Fibroblast of lung (primary cell): ENCODE data around the gene DSG2. TPM values are rescaled to one million over a fixed set of nuclear protein-coding genes. Genes with fewer than 3 reads are reported as not detected.
A peak's percentile ranks its signal among the peaks of the same experiment; 100 is the strongest.

Experiments
- DNase-seq, 2 donors: peaks; one replicate each; pipeline versions ENCODE4 v3.0.0 to v3.0.0-alpha.2; 2010; ENCODE audit warnings: low read depth in 2 of 2
- H2AFZ ChIP-seq: 2 replicates; pipeline ENCODE4 v1.5.1; 2012; ENCODE audit warnings: low read length, control low read depth, inconsistent platforms
- H3K27ac ChIP-seq: 2 replicates; pipeline ENCODE4 v1.5.1; 2011; ENCODE audit warnings: low read length, control low read depth; ENCODE audit not compliant: insufficient read depth
- H3K27me3 ChIP-seq: 2 replicates; pipeline ENCODE4 v1.5.1; 2011; ENCODE audit warnings: mild to moderate bottlenecking, low read length; ENCODE audit not compliant: control insufficient read depth, insufficient read depth
- H3K36me3 ChIP-seq: 2 replicates; pipeline ENCODE4 v1.5.1; 2011; ENCODE audit warnings: low read length; ENCODE audit not compliant: control insufficient read depth, insufficient read depth
- H3K4me1 ChIP-seq: 2 replicates; pipeline ENCODE4 v1.5.1; 2011; ENCODE audit warnings: low read length; ENCODE audit not compliant: control insufficient read depth, insufficient read depth; ENCODE audit errors: extremely low read depth
- H3K4me2 ChIP-seq: 2 replicates; pipeline ENCODE4 v1.5.1; 2011; ENCODE audit warnings: low read length, control low read depth; ENCODE audit not compliant: insufficient read depth; ENCODE audit errors: extremely low read depth
- H3K4me3 ChIP-seq, 4 experiments: fragments of 200-600 bp in 1 of 4; sonication (generic) in 1 of 4; replicated peaks in 1 of 4; 2 replicates each; pipeline ENCODE4 v1.5.1; 2011 to 2016; ENCODE audit warnings: low read length in 4 of 4, low read depth in 3 of 4, mild to moderate bottlenecking in 3 of 4, control low read depth in 2 of 4, inconsistent platforms in 1 of 4, mixed read lengths in 1 of 4; ENCODE audit not compliant: insufficient read depth in 1 of 4; ENCODE audit errors: control extremely low read depth in 1 of 4
- H3K79me2 ChIP-seq: 2 replicates; pipeline ENCODE4 v1.5.1; 2012; ENCODE audit warnings: mild to moderate bottlenecking, low read length, inconsistent platforms; ENCODE audit not compliant: control insufficient read depth, insufficient read depth
- H3K9ac ChIP-seq: 2 replicates; pipeline ENCODE4 v1.5.1; 2011; ENCODE audit warnings: mild to moderate bottlenecking, low read length, control low read depth; ENCODE audit not compliant: insufficient read depth
- H3K9me3 ChIP-seq: 2 replicates; pipeline ENCODE4 v1.5.1; 2012; ENCODE audit warnings: low read depth, low read length; ENCODE audit not compliant: control insufficient read depth, insufficient read depth
- H4K20me1 ChIP-seq: 2 replicates; pipeline ENCODE4 v1.5.1; 2011; ENCODE audit warnings: low read length; ENCODE audit not compliant: control insufficient read depth, insufficient read depth; ENCODE audit errors: extremely low read depth
- CTCF ChIP-seq, 2 donors: IDR thresholded peaks in 1 of 2; conservative IDR thresholded peaks in 1 of 2; 1 replicate in 1 of 2; 2 replicates in 1 of 2; pipeline ENCODE4 v1.5.1; 2011 to 2012; ENCODE audit warnings: low read length in 2 of 2, control low read depth in 1 of 2, inconsistent platforms in 1 of 2, low read depth in 1 of 2, mild to moderate bottlenecking in 1 of 2
- EZH2 ChIP-seq: IDR thresholded peaks from 2 replicates; pipeline ENCODE4 v1.5.1; 2012; ENCODE audit warnings: low read length, control low read depth, mild to moderate bottlenecking; ENCODE audit errors: missing control alignments
- polyA plus RNA-seq, 2 donors: library from polyadenylated mRNA; depleted of rRNA in 1 of 2; stranded (reverse) in 1 of 2; unstranded in 1 of 2; fragments of >200 nt; gene quantifications; 2 replicates each; pipeline ENCODE4 v1.2.1, GENCODE V29; 2011 to 2012; ENCODE audit warnings: missing spikeins in 1 of 2
- total RNA-seq: library from RNA; depleted of rRNA; stranded (reverse); fragments of >200 nt; gene quantifications from 2 replicates; pipeline ENCODE4 v1.2.1, GENCODE V29; 2014

DSG2 gene
- total and polyA plus RNA-seq, 2 donors (not counting 1 experiment from before 2014, with no cell fraction given): 0.33 to 1.1 TPM

- Histone ChIP-seq H3K4me2 (no peak overlapping the region), H2AFZ (no peak overlapping the region), H3K4me1 (no peaks in the 10 kb centered on the region), H3K27ac (no peak overlapping the region), H4K20me1 (no peaks in the 10 kb centered on the region), H3K9me3 (no peaks in the 10 kb centered on the region), H3K27me3 (no peaks in the 10 kb centered on the region), H3K36me3 (no peaks in the 10 kb centered on the region), H3K4me3 (no peak overlapping the region), H3K79me2 (no peaks in the 10 kb centered on the region), H3K9ac (no peak overlapping the region)
- TF ChIP-seq CTCF (conservative IDR thresholded peaks at IDR 0.05 in 1 of 2, IDR thresholded peaks at IDR 0.05 in 1 of 2; ENCODE audit: low read depth in 1 of 2, low read length in 2 of 2) (no peak), EZH2 (no peak)
- peak in 1 of 2 donors; percentile 25 for DNase-seq
Measured at GRCh38 chr18:31509571-31509970, 11.6 kb downstream of the DSG2 start.

GRCh38 chr18:31510319-31510718 lies 12.3 kb downstream of the DSG2 start:
- DNase-seq: peak in 1 of 2 donors; percentile 39
- H3K9ac ChIP-seq: no peak overlapping the region
- no peak for TF ChIP-seq CTCF (conservative IDR thresholded peaks at IDR 0.05 in 1 of 2, IDR thresholded peaks at IDR 0.05 in 1 of 2; ENCODE audit: low read depth in 1 of 2, low read length in 2 of 2)

GRCh38 chr18:31511098-31511497 lies 13.1 kb downstream of the DSG2 start:
- Histone ChIP-seq H3K9me3 (no peaks in the 10 kb centered on the region), H3K4me2 (no peak overlapping the region), H3K27ac (no peak overlapping the region), H2AFZ (no peak overlapping the region), H3K4me1 (no peaks in the 10 kb centered on the region), H3K36me3 (no peaks in the 10 kb centered on the region), H4K20me1 (no peaks in the 10 kb centered on the region), H3K27me3 (no peaks in the 10 kb centered on the region), H3K4me3 (no peak overlapping the region), H3K79me2 (no peaks in the 10 kb centered on the region), H3K9ac (no peak overlapping the region)
- TF ChIP-seq CTCF (conservative IDR thresholded peaks at IDR 0.05 in 1 of 2, IDR thresholded peaks at IDR 0.05 in 1 of 2; ENCODE audit: low read depth in 1 of 2, low read length in 2 of 2): no peak
- no peak for TF ChIP-seq EZH2
- no peak for DNase-seq

More at GRCh38 chr18:31510319-31510718, 12.3 kb downstream of the DSG2 start:
- Histone ChIP-seq H4K20me1 (no peaks in the 10 kb centered on the region), H3K9me3 (no peaks in the 10 kb centered on the region), H3K79me2 (no peaks in the 10 kb centered on the region), H3K27ac (no peak overlapping the region), H3K4me2 (no peak overlapping the region), H3K36me3 (no peaks in the 10 kb centered on the region), H3K27me3 (no peaks in the 10 kb centered on the region), H2AFZ (no peak overlapping the region), H3K4me1 (no peaks in the 10 kb centered on the region), H3K4me3 (no peak overlapping the region)
